OCI-LY1 (cell line): Measurements from ENCODE around the gene METTL21A.

Experiments
- H2AFZ ChIP-seq: fragments of 200-600 bp; sonication (generic), shearing (Covaris generic); 2 replicates; pipeline ENCODE4 v1.6.0; 2014; ENCODE audit warnings: antibody characterized with exemption, mild to moderate bottlenecking, low read length
- H3F3A ChIP-seq: fragments of 200-600 bp; sonication (generic), shearing (Covaris generic); 2 replicates; pipeline ENCODE4 v1.6.0; 2014; ENCODE audit warnings: mild to moderate bottlenecking, antibody characterized with exemption, low read length, moderate library complexity; ENCODE audit not compliant: insufficient read depth
- H3K27ac ChIP-seq: fragments of 200-600 bp; sonication (generic); 2 replicates; pipeline ENCODE4 v1.5.1; 2014; ENCODE audit warnings: low read length, mixed run types, mild to moderate bottlenecking, low read depth; ENCODE audit not compliant: poor library complexity, severe bottlenecking
- H3K27me3 ChIP-seq: fragments of 200-600 bp; sonication (generic); 2 replicates; pipeline ENCODE4 v1.6.0; 2014; ENCODE audit warnings: antibody characterized with exemption, mild to moderate bottlenecking, low read length, moderate library complexity; ENCODE audit not compliant: insufficient read depth
- H3K36me3 ChIP-seq: fragments of 200-600 bp; sonication (generic); 2 replicates; pipeline ENCODE4 v1.6.1; 2014; ENCODE audit warnings: mild to moderate bottlenecking, antibody characterized with exemption, low read length, moderate library complexity, mixed read lengths; ENCODE audit not compliant: insufficient read depth
- H3K4me1 ChIP-seq: fragments of 200-600 bp; sonication (generic); 2 replicates; pipeline ENCODE4 v1.5.1; 2014; ENCODE audit warnings: mild to moderate bottlenecking, low read length, moderate library complexity; ENCODE audit not compliant: insufficient read depth, severe bottlenecking
- H3K4me2 ChIP-seq: fragments of 200-600 bp; sonication (generic), shearing (Covaris generic); 2 replicates; pipeline ENCODE4 v1.6.1; 2014; ENCODE audit warnings: low read length
- H3K4me3 ChIP-seq: fragments of 200-600 bp; sonication (generic); 2 replicates; pipeline ENCODE4 v1.5.1; 2014; ENCODE audit warnings: low read length, low read depth, mild to moderate bottlenecking, mixed read lengths; ENCODE audit not compliant: poor library complexity, severe bottlenecking
- H3K79me2 ChIP-seq: fragments of 200-600 bp; shearing (Covaris generic); 2 replicates; pipeline ENCODE4 v1.6.1; 2016; ENCODE audit warnings: mixed run types, low read length, mixed read lengths; ENCODE audit not compliant: insufficient read depth
- H3K9ac ChIP-seq: fragments of 200-600 bp; sonication (generic), shearing (Covaris generic); 2 replicates; pipeline ENCODE4 v1.6.1; 2014; ENCODE audit warnings: mild to moderate bottlenecking, low read length, mixed read lengths
- H3K9me2 ChIP-seq: fragments of 200-600 bp; sonication (generic), shearing (Covaris generic); 2 replicates; pipeline ENCODE4 v1.6.1; 2014; ENCODE audit warnings: low read depth, mild to moderate bottlenecking, low read length, mixed read lengths
- H3K9me3 ChIP-seq: fragments of 200-600 bp; shearing (Covaris generic); 2 replicates; pipeline ENCODE4 v1.6.1; 2014; ENCODE audit warnings: low read length, mixed read lengths
- H4K20me1 ChIP-seq: fragments of 200-600 bp; sonication (generic), shearing (Covaris generic); 2 replicates; pipeline ENCODE4 v1.6.0; 2016; ENCODE audit warnings: mild to moderate bottlenecking, low read length; ENCODE audit not compliant: insufficient read depth
- CTCF ChIP-seq: fragments of 200-600 bp; sonication (generic), shearing (Covaris generic); IDR thresholded peaks from 2 replicates; pipeline ENCODE4 v1.5.1; 2017; ENCODE audit warnings: mild to moderate bottlenecking, antibody characterized with exemption, low read length, moderate library complexity, mixed read lengths
- EZH2 ChIP-seq: fragments of 200-600 bp; sonication (generic), shearing (Covaris generic); IDR thresholded peaks from 2 replicates; pipeline ENCODE4 v1.8.0; 2017; ENCODE audit warnings: borderline replicate concordance, mixed run types, mild to moderate bottlenecking, antibody characterized with exemption, low read length, moderate library complexity, mixed read lengths

Gene METTL21A

GRCh38 chr2:207624185-207625013 lies 795 bp downstream of the METTL21A start:
- Histone ChIP-seq H3K4me1 (peaks cover 57% of the 10 kb centered on the region), H3K27me3 (no peaks in the 10 kb centered on the region), H3K36me3 (peaks cover 33% of the 10 kb centered on the region), H3K79me2 (peaks cover 10% of the 10 kb centered on the region; the same call in 1 of the 2 replicates), H3K9me2 (no peaks in the 10 kb centered on the region), H3K4me3 (peak overlapping the region; percentile 94), H3K9ac (peak overlapping the region; percentile 97), H2AFZ (no peak overlapping the region), H3K27ac (peak overlapping the region; percentile 97), H3K9me3 (no peaks in the 10 kb centered on the region), H3F3A (0 out of 2 replicates have a peak, but pooled peaks cover 6% of the 10 kb centered on the region), H4K20me1 (no peaks in the 10 kb centered on the region), H3K4me2 (peak overlapping the region; percentile 96)
- TF ChIP-seq CTCF, result no peak
- no peak for TF ChIP-seq EZH2

GRCh38 chr2:207621501-207622039 lies 3.6 kb downstream of the METTL21A start:
- peak overlapping the region; percentile 31; the same call in 1 of the 2 replicates for H3K4me2 ChIP-seq
- peaks cover 54% of the 10 kb centered on the region for H3K4me1 ChIP-seq
- H3F3A ChIP-seq, result no peaks in the 10 kb centered on the region; the same call in 1 of the 2 replicates
- peaks cover 10% of the 10 kb centered on the region; the same call in 1 of the 2 replicates for H3K79me2 ChIP-seq
- H3K27me3 ChIP-seq, result no peaks in the 10 kb centered on the region
- H3K9me2 ChIP-seq, result no peaks in the 10 kb centered on the region
- no peaks in the 10 kb centered on the region for H4K20me1 ChIP-seq
- H3K27ac ChIP-seq, result peak overlapping the region; percentile 68
- peaks cover 55% of the 10 kb centered on the region for H3K36me3 ChIP-seq
- no peak overlapping the region for H2AFZ ChIP-seq
- no peaks in the 10 kb centered on the region for H3K9me3 ChIP-seq
- H3K4me3 ChIP-seq, result peak overlapping the region; percentile 12
- TF ChIP-seq CTCF, result no peak
- TF ChIP-seq EZH2, result no peak
- peak overlapping the region; percentile 2; the same call in 1 of the 2 replicates for H3K9ac ChIP-seq

- Histone ChIP-seq H3K4me1 (peaks cover 49% of the 10 kb centered on the region), H3K79me2 (peaks cover 10% of the 10 kb centered on the region; the same call in 1 of the 2 replicates), H2AFZ (no peak overlapping the region), H3K9ac (no peak overlapping the region), H3K9me2 (no peaks in the 10 kb centered on the region), H3K27ac (peak overlapping the region; percentile 68), H3F3A (no peaks in the 10 kb centered on the region; the same call in 1 of the 2 replicates), H4K20me1 (no peaks in the 10 kb centered on the region), H3K4me3 (peak overlapping the region; percentile 8), H3K4me2 (peak overlapping the region; percentile 41), H3K36me3 (peaks cover 70% of the 10 kb centered on the region), H3K27me3 (no peaks in the 10 kb centered on the region), H3K9me3 (no peaks in the 10 kb centered on the region)
- TF ChIP-seq EZH2 (no peak), CTCF (no peak)
Measured at GRCh38 chr2:207619764-207620203, 5.4 kb downstream of the METTL21A start.
